SK-N-SH (cell line): ENCODE data around the gene FAM43A. TPM values are rescaled to one million over a fixed set of nuclear protein-coding genes. Genes with fewer than 3 reads are reported as not detected.

ENCODE experiments used
- CTCF ChIA-PET: fragments of 300-600, 350-600 bp; formaldehyde crosslinking; extraction: SDS; loops from one replicate; lab custom pipeline; 2021; lab: Yijun Ruan, JAX
- POLR2A ChIA-PET: fragments of 350-600 bp; sonication (Branson Sonifier 250); formaldehyde crosslinking; extraction: SDS; loops from one replicate; lab custom pipeline; 2020; ENCODE audit warnings: antibody characterized with exemption, inconsistent platforms; lab: Yijun Ruan, JAX
- DNase-seq: peaks from one replicate; pipeline ENCODE4 v3.0.0; 2012
- H2AFZ ChIP-seq: fragments of 200-600 bp; sonication (generic); 2 replicates; pipeline ENCODE4 v1.8.1; 2016; ENCODE audit warnings: antibody characterized with exemption, mild to moderate bottlenecking, low read depth
- H3F3A ChIP-seq: fragments of 200-600 bp; sonication (generic); replicated peaks from 2 replicates; pipeline ENCODE3; 2016; ENCODE audit warnings: antibody characterized with exemption, mild to moderate bottlenecking; ENCODE audit not compliant: insufficient read depth
- H3K27ac ChIP-seq, 2 experiments: fragments of 200-500 bp in 1 of 2; fragments of 200-600 bp in 1 of 2; sonication (Bioruptor generic) in 1 of 2; sonication (generic), shearing (Covaris generic) in 1 of 2; 2 replicates each; pipeline versions ENCODE4 v1.5.1 to v1.6.1; 2014 to 2016; ENCODE audit warnings: low read depth in 2 of 2, inconsistent platforms in 1 of 2, low read length in 1 of 2, mild to moderate bottlenecking in 1 of 2, mixed read lengths in 1 of 2
- H3K27me3 ChIP-seq: fragments of 200-600 bp; sonication (generic), shearing (Covaris generic); 2 replicates; pipeline ENCODE4 v1.6.1; 2016; ENCODE audit warnings: mixed run types; ENCODE audit not compliant: insufficient read depth
- H3K36me3 ChIP-seq, 2 experiments: fragments of 200-500 bp in 1 of 2; fragments of 200-600 bp in 1 of 2; sonication (Bioruptor generic) in 1 of 2; sonication (generic) in 1 of 2; replicated peaks in 1 of 2; 2 replicates each; pipeline versions ENCODE3 to v1.5.1; 2014 to 2016; ENCODE audit warnings: low read length in 1 of 2, mild to moderate bottlenecking in 1 of 2; ENCODE audit not compliant: insufficient read depth in 2 of 2, control insufficient read depth in 1 of 2
- H3K4me1 ChIP-seq, 2 experiments: fragments of 200-500 bp in 1 of 2; fragments of 200-600 bp in 1 of 2; sonication (Bioruptor generic) in 1 of 2; sonication (generic), shearing (Covaris generic) in 1 of 2; 2 replicates each; pipeline versions ENCODE4 v1.5.1 to v1.6.1; 2014 to 2016; ENCODE audit warnings: low read depth in 1 of 2, low read length in 1 of 2, mixed run types in 1 of 2; ENCODE audit not compliant: insufficient read depth in 2 of 2, control insufficient read depth in 1 of 2
- H3K4me2 ChIP-seq: fragments of 200-600 bp; sonication (generic), shearing (Covaris generic); 2 replicates; pipeline ENCODE4 v1.6.1; 2017; ENCODE audit warnings: mixed run types
- H3K4me3 ChIP-seq, 2 experiments: fragments of 200-500 bp in 1 of 2; fragments of 200-600 bp in 1 of 2; sonication (Bioruptor generic) in 1 of 2; sonication (generic), shearing (Covaris generic) in 1 of 2; 2 replicates each; pipeline versions ENCODE4 v1.5.1 to v1.8.1; 2014 to 2016; ENCODE audit warnings: low read depth in 2 of 2, inconsistent platforms in 1 of 2, low read length in 1 of 2, mild to moderate bottlenecking in 1 of 2, mixed read lengths in 1 of 2, moderate library complexity in 1 of 2
- H3K79me2 ChIP-seq: fragments of 200-600 bp; sonication (generic); 2 replicates; pipeline ENCODE4 v1.8.1; 2017; ENCODE audit warnings: mild to moderate bottlenecking; ENCODE audit not compliant: insufficient read depth
- H3K9ac ChIP-seq: fragments of 200-600 bp; sonication (generic); 2 replicates; pipeline ENCODE4 v1.6.1; 2017; ENCODE audit warnings: mixed run types
- H3K9me2 ChIP-seq: fragments of 200-600 bp; sonication (generic); 2 replicates; pipeline ENCODE4 v1.6.1; 2017; ENCODE audit warnings: mixed run types
- H3K9me3 ChIP-seq: fragments of 200-600 bp; sonication (generic); 2 replicates; pipeline ENCODE4 v1.6.1; 2017; ENCODE audit warnings: mixed run types, mild to moderate bottlenecking, moderate library complexity
- H4K20me1 ChIP-seq: fragments of 200-600 bp; sonication (generic); 2 replicates; pipeline ENCODE4 v1.6.1; 2017; ENCODE audit warnings: mild to moderate bottlenecking, mixed run types; ENCODE audit not compliant: insufficient read depth
- CTCF ChIP-seq: fragments of 200-600 bp; sonication (generic); IDR thresholded peaks from 2 replicates; pipeline ENCODE4 v1.6.1; 2017; ENCODE audit warnings: antibody characterized with exemption, mild to moderate bottlenecking, moderate library complexity
- EZH2phosphoT487 ChIP-seq: fragments of 200-600 bp; sonication (generic); IDR thresholded peaks from 2 replicates; pipeline ENCODE4 v1.6.1; 2017; ENCODE audit warnings: low read depth, mixed run types, mild to moderate bottlenecking, antibody characterized with exemption, moderate library complexity, borderline replicate concordance
- FOSL2 ChIP-seq: IDR thresholded peaks from 2 replicates; pipeline ENCODE4 v1.4.0; 2012; ENCODE audit warnings: low read depth, mild to moderate bottlenecking, moderate library complexity, borderline replicate concordance
- GABPA ChIP-seq: IDR thresholded peaks from 2 replicates; pipeline ENCODE4 v1.4.0; 2012; ENCODE audit warnings: low read depth, mild to moderate bottlenecking
- JUND ChIP-seq: IDR thresholded peaks from 2 replicates; pipeline ENCODE4 v1.4.0; 2012
- MAX ChIP-seq: IDR thresholded peaks from 2 replicates; pipeline ENCODE4 v1.4.0; 2012; ENCODE audit warnings: low read depth
- NRF1 ChIP-seq: IDR thresholded peaks from 2 replicates; pipeline ENCODE4 v1.6.1; 2012; ENCODE audit warnings: low read depth, mild to moderate bottlenecking, low read length
- PBX3 ChIP-seq: IDR thresholded peaks from 2 replicates; pipeline ENCODE4; 2012
- RCOR1 ChIP-seq: fragments of 150-350 bp; IDR thresholded peaks from 2 replicates; pipeline ENCODE4 v1.6.1; 2017; ENCODE audit warnings: antibody characterized with exemption, low read length
- TAF1 ChIP-seq: IDR thresholded peaks from 2 replicates; pipeline ENCODE4 v1.6.1; 2012; ENCODE audit warnings: low read depth, mild to moderate bottlenecking, low read length, moderate library complexity, borderline replicate concordance
- TCF12 ChIP-seq: IDR thresholded peaks from 2 replicates; pipeline ENCODE4 v1.4.0; 2012
- USF2 ChIP-seq: fragments of 150-350 bp; IDR thresholded peaks from 2 replicates; pipeline ENCODE4 v1.6.1; 2017; ENCODE audit warnings: antibody characterized with exemption, low read length, low read depth, borderline replicate concordance
- ZBTB33 ChIP-seq: IDR thresholded peaks from 2 replicates; pipeline ENCODE4 v1.4.0; 2012; ENCODE audit warnings: low read depth, borderline replicate concordance
- WGBS: methylation state at CpG from one replicate; pipeline ENCODE4 v1.1.6; 2017; ENCODE audit warnings: low lambda C conversion rate; 5-methylcytosine and 5-hydroxymethylcytosine counted together
- polyA plus RNA-seq, 3 experiments: library from polyadenylated mRNA; depleted of rRNA; stranded (reverse); fragments of >200 nt; gene quantifications; 2 replicates each; pipeline ENCODE4 v1.2.3, GENCODE V29; 2012

Gene FAM43A
- polyA plus RNA-seq, 1 of the 3 experiments (the other 2 are of a cell fraction), result 2.4 TPM

- H4K20me1 ChIP-seq, result peaks cover 15% of the 10 kb centered on the region
- no peaks in the 10 kb centered on the region for H3F3A ChIP-seq
- H3K9me2 ChIP-seq, result no peaks in the 10 kb centered on the region
- H3K79me2 ChIP-seq, result peaks cover 55% of the 10 kb centered on the region
- H3K4me1 ChIP-seq, result peaks cover 8 to 12% of the 10 kb centered on the region in 2 experiments; a peak in 3 of 4 replicates
- CTCF ChIA-PET, result interaction anchor here (0.9 to 1.6 kb wide), 4 partner anchors 15 to 604 kb away, joined by 3 to 13 read pairs (median 3); partner anchors contain the start of gene XXYLT1
- H2AFZ ChIP-seq, result no peak overlapping the region
- H3K9ac ChIP-seq, result no peak overlapping the region
- DNase-seq, result no peak
- H3K9me3 ChIP-seq, result no peaks in the 10 kb centered on the region
- POLR2A ChIA-PET, result interaction anchor here (0.9 kb wide), 1 partner anchor 603 kb away, joined by 3 read pairs; no protein-coding TSS in a partner anchor
- H3K36me3 ChIP-seq, result peaks cover 41 to 44% of the 10 kb centered on the region in 2 experiments
- no peaks in the 10 kb centered on the region for H3K27me3 ChIP-seq
- no peak overlapping the region for H3K4me3 ChIP-seq
- TF ChIP-seq NRF1, result no peak
- no peak for TF ChIP-seq GABPA
- no peak for TF ChIP-seq TAF1
- TF ChIP-seq CTCF, result no peak
- TF ChIP-seq USF2, result no peak
- TF ChIP-seq JUND, result no peak
- no peak for TF ChIP-seq RCOR1
- no peak for TF ChIP-seq PBX3
- TF ChIP-seq ZBTB33, result no peak
- no peak for TF ChIP-seq TCF12
- TF ChIP-seq MAX, result no peak
- TF ChIP-seq FOSL2, result no peak
- no peak for TF ChIP-seq EZH2phosphoT487
- H3K4me2 ChIP-seq, result no peak overlapping the region
- WGBS, result 87% methylated on average over 7 of the region's 7 CpGs
- no peak overlapping the region for H3K27ac ChIP-seq
Measured at GRCh38 chr3:194667363-194667762, 18.3 kb upstream of the FAM43A start.
